ENCODE data around the gene AP2A1. TPM values are rescaled to one million over a fixed set of nuclear protein-coding genes. Genes with fewer than 3 reads are reported as not detected.

AP2A1 gene
- total RNA-seq, 3 donors from 2014 or later (not counting 1 experiment from before 2014, with no cell fraction given): 137 to 163 (median 161) TPM

GRCh38 chr19:49781394-49781793, 14.6 kb downstream of the AP2A1 start:
- intact Hi-C loops (cut with micrococcal nuclease): no loop called here
- no peak for ATAC-seq
- Histone ChIP-seq H3K36me3 (ENCODE audit: control insufficient read depth, insufficient read depth, low read length) (peaks cover 27% of the 10 kb centered on the region), H3K4me1 (ENCODE audit: control insufficient read depth, insufficient read depth, low read length) (peaks cover 40% of the 10 kb centered on the region), H3K9me3 (ENCODE audit: control insufficient read depth, insufficient read depth, low read length) (no peaks in the 10 kb centered on the region), H3K27me3 (ENCODE audit: control insufficient read depth, insufficient read depth, low read length) (no peaks in the 10 kb centered on the region), H3K27ac (ENCODE audit: low read length) (peak overlapping the region; percentile 1), H3K4me3 (ENCODE audit: low read length) (no peak overlapping the region)
- Mint-ChIP-seq H3K27me3 (ENCODE audit: low read depth in 2 of 2) (no peaks in the 10 kb centered on the region), H3K36me3 (peaks cover 12% of the 10 kb centered on the region), H3K4me3 (no peak overlapping the region), H3K4me1 (peaks cover 41 to 48% of the 10 kb centered on the region in 2 donors), H3K9me3 (no peaks in the 10 kb centered on the region), H3K27ac (peak overlapping the region; percentile 69 to 74)
- DNase-seq: no peak
- no peak for TF ChIP-seq CTCF (IDR thresholded peaks at IDR 0.05)
- WGBS (ENCODE audit: insufficient coverage): 90% methylated on average over 6 of the region's 7 CpGs

GRCh38 chr19:49782515-49782914, 15.7 kb downstream of the AP2A1 start:
- peaks cover 12% of the 10 kb centered on the region for H3K36me3 Mint-ChIP-seq
- Histone ChIP-seq H3K4me3 (ENCODE audit: low read length) (no peak overlapping the region), H3K36me3 (ENCODE audit: control insufficient read depth, insufficient read depth, low read length) (peaks cover 30% of the 10 kb centered on the region), H3K27ac (ENCODE audit: low read length) (no peak overlapping the region), H3K4me1 (ENCODE audit: control insufficient read depth, insufficient read depth, low read length) (peaks cover 34% of the 10 kb centered on the region), H3K27me3 (ENCODE audit: control insufficient read depth, insufficient read depth, low read length) (no peaks in the 10 kb centered on the region), H3K9me3 (ENCODE audit: control insufficient read depth, insufficient read depth, low read length) (no peaks in the 10 kb centered on the region)
- H3K9me3 Mint-ChIP-seq: no peaks in the 10 kb centered on the region
- peak overlapping the region in 1 of 2 donors; percentile 74 for H3K27ac Mint-ChIP-seq
- peaks cover 42 to 48% of the 10 kb centered on the region in 2 donors for H3K4me1 Mint-ChIP-seq
- 94% methylated on average over 18 of the region's 18 CpGs for WGBS (ENCODE audit: insufficient coverage)
- TF ChIP-seq CTCF (IDR thresholded peaks at IDR 0.05): no peak
- no peaks in the 10 kb centered on the region for H3K27me3 Mint-ChIP-seq (ENCODE audit: low read depth in 2 of 2)
- intact Hi-C loops (cut with micrococcal nuclease): no loop called here
- ATAC-seq: no peak
- DNase-seq: no peak
- H3K4me3 Mint-ChIP-seq: no peak overlapping the region

DNA sequence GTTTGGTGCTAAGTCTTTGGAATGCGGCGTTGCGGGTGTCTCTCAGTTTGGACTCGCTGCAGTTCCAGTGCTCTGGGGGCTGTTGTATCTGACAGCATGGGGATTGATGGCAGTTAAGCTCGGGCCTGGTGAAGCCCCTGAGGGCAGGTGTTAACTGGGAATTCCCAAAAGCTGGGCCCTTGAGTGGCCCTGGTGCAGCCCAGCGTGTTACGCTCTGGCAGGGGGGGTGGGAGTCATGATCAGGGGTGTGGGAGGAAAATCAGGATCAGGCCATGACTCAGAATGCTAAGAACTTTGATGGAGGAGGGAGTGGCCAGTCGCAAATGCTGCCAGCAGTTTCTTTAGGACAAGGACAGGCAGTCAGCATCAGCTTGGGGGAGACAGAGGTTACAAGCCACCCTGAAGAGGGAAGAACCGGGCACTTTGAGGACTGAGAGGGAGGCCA, 19.6 kb downstream of the AP2A1 start:
- intact Hi-C loops (cut with micrococcal nuclease): no loop called here
- no peaks in the 10 kb centered on the region for H3K27me3 Mint-ChIP-seq (ENCODE audit: low read depth in 2 of 2)
- H3K36me3 ChIP-seq (ENCODE audit: control insufficient read depth, insufficient read depth, low read length): peaks cover 51% of the 10 kb centered on the region
- H3K27ac Mint-ChIP-seq: peak overlapping the region; percentile 21 to 77
- no peak overlapping the region for H3K4me3 Mint-ChIP-seq
- no peak for DNase-seq
- no peaks in the 10 kb centered on the region for H3K9me3 ChIP-seq (ENCODE audit: control insufficient read depth, insufficient read depth, low read length)
- H3K4me1 Mint-ChIP-seq: peaks cover 37 to 41% of the 10 kb centered on the region in 2 donors
- 94% methylated on average over 9 of the region's 9 CpGs for WGBS (ENCODE audit: insufficient coverage)
- H3K36me3 Mint-ChIP-seq: peaks cover 12% of the 10 kb centered on the region
- H3K27ac ChIP-seq (ENCODE audit: low read length): no peak overlapping the region
- no peaks in the 10 kb centered on the region for H3K9me3 Mint-ChIP-seq
- H3K4me1 ChIP-seq (ENCODE audit: control insufficient read depth, insufficient read depth, low read length): peaks cover 4% of the 10 kb centered on the region
- H3K4me3 ChIP-seq (ENCODE audit: low read length): no peak overlapping the region
- TF ChIP-seq CTCF (IDR thresholded peaks at IDR 0.05): no peak
- no peaks in the 10 kb centered on the region for H3K27me3 ChIP-seq (ENCODE audit: control insufficient read depth, insufficient read depth, low read length)
- ATAC-seq: no peak

- H3K36me3 Mint-ChIP-seq: peaks cover 12% of the 10 kb centered on the region
- H3K4me1 Mint-ChIP-seq: peaks cover 37 to 40% of the 10 kb centered on the region in 2 donors
- Histone ChIP-seq H3K4me3 (ENCODE audit: low read length) (no peak overlapping the region), H3K27ac (ENCODE audit: low read length) (no peak overlapping the region), H3K4me1 (ENCODE audit: control insufficient read depth, insufficient read depth, low read length) (no peaks in the 10 kb centered on the region), H3K36me3 (ENCODE audit: control insufficient read depth, insufficient read depth, low read length) (peaks cover 58% of the 10 kb centered on the region), H3K9me3 (ENCODE audit: control insufficient read depth, insufficient read depth, low read length) (no peaks in the 10 kb centered on the region), H3K27me3 (ENCODE audit: control insufficient read depth, insufficient read depth, low read length) (no peaks in the 10 kb centered on the region)
- no peak overlapping the region for H3K27ac Mint-ChIP-seq
- 97% methylated on average over 5 of the region's 5 CpGs for WGBS (ENCODE audit: insufficient coverage)
- H3K4me3 Mint-ChIP-seq: no peak overlapping the region
- no peaks in the 10 kb centered on the region for H3K27me3 Mint-ChIP-seq (ENCODE audit: low read depth in 2 of 2)
- intact Hi-C loops (cut with micrococcal nuclease): no loop called here
- DNase-seq (no peak), ATAC-seq (no peak)
- no peak for TF ChIP-seq CTCF (IDR thresholded peaks at IDR 0.05)
- H3K9me3 Mint-ChIP-seq: no peaks in the 10 kb centered on the region
Measured at GRCh38 chr19:49787746-49788145, 20.9 kb downstream of the AP2A1 start.
